Cardiac septum (tissue), 1 donor: ENCODE data around the gene TMEM221. TPM values are rescaled to one million over a fixed set of nuclear protein-coding genes. Genes with fewer than 3 reads are reported as not detected.

ENCODE experiments used
- DNase-seq: peaks from one replicate; pipeline ENCODE4 v3.0.0-alpha.2; 2020; ENCODE audit warnings: low spot score
- intact Hi-C: fragments of 100-400 bp; cut with DNase I; formaldehyde crosslinking; loops from one replicate; pipeline ENCODE4 v1.14.0; 2022
- long read RNA-seq: library from polyadenylated mRNA; unstranded; transcript quantifications from one replicate; pipeline ENCODE4 v2.0.0, GENCODE V29; 2021
- total RNA-seq: library from RNA; stranded (reverse); fragmentation: NEBNext Ultra II Directional; extraction: Animal tissue kit (Norgen Biotek cat#: 25700); gene quantifications from one replicate; pipeline ENCODE4 v1.2.1, GENCODE V29; 2021
- donor health status: DM: no; HTN: no; CAD: no.

The TMEM221 gene
- not detected for total RNA-seq
- long read RNA-seq, partial matches to known transcripts, result 0 of 1 reads
- long read RNA-seq, other reads (novel, unspliced or antisense), result 0 of 1 reads

DNA sequence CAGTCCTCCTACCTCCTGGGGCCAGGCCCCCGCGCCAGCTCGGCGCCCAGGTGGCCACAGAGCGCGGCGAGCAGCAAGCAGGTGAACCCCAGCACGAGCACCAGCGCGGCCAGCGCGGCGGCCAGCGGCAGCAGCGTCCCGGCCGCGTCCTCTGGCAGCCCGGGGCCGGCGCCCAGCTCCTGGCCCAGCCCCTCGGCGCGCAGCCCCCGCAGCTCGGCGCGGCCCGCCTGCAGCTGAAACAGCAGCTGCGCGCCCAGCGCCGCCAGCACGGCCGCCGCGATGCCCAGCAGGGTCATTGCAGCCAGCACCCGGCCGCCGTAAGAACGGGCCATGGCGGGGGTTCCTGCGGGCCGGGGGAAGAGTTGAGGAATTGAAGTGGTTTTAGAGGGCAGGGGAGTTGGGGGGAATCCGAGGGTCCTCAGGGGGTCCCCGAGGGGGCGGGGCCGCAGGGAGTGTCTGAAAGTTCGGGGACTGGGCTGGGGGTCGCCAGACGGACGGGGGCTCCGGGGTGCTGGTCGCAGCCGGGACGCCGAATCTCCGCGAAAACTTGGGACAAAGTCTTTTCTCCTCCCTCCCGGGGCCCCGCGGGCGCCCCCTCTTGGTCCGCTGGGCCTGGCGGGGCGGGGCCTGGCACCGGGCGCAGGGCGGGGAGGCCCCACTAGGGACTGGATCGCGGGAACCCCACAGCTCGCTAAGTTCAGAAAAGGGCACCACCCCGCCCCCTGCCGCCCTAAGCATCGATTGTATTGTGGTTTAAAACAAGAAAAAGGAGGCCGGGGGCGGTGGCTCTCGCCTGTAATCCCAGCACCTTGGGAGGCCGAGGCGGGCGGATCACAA is at the start of gene TMEM221:
Gene TMEM221, minus strand, starts transcription at position 538 of the 837 bp plus-strand sequence. Its CDS starts 206 bp downstream, at position 332.
- no peak for DNase-seq
- intact Hi-C loops, result no loop called here

DNA sequence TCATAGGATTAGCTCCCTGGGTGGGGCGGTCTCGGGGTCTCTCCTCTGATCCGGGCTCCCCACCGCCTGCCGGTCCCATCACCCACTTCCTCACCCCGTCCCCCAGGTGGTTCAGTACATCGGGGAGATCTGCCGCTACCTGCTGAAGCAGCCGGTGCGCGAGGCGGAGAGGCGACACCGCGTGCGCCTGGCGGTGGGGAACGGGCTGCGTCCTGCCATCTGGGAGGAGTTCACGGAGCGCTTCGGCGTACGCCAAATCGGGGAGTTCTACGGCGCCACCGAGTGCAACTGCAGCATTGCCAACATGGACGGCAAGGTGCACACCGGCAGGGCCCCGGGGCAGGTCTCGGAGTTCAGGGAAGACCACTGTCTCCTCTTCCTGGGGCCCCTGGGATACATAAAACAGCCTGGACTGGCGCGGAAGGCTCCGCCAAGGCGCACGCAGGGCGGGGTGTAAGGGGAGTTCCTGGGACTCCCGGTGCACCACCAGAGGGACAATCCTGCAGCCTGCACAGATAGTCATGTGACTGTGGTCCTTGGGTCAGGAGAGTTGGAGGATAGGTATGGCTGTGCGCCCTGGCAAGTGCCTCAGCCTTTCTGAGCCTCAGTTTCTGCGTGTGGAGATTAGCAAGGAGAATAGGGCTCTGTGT is 48.8 kb upstream of the TMEM221 start:
- DNase-seq, result no peak
- intact Hi-C loops, result no loop called here

GRCh38 chr19:17496337-17496997 is 48.0 kb upstream of the TMEM221 start:
- DNase-seq, result peak; percentile 90
- intact Hi-C loops, result no loop called here

- intact Hi-C loops, result no loop called here
- no peak for DNase-seq
These were observed 47.3 kb upstream of the TMEM221 start for GRCh38 chr19:17495639-17496296.

DNA sequence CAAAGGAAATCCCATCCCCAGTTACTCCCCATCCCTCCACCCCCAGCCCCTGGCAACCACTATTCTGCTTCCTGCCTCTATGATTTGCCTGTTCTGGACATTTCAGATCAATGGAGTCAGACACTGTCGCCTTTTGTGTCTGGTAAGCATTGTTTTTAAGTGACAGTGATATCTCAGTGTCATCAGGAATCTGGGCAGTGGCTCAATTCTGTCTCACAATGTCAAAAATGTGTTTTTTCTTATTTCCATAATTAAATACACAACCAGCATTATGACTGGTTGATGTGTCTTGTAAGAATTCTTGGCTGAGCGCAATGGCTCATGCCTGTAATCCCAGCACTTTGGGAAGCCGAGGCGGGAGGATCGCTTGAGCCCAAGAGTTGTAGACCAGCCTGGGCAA is 42.8 kb upstream of the TMEM221 start:
- intact Hi-C loops, result no loop called here
- DNase-seq, result no peak

DNA sequence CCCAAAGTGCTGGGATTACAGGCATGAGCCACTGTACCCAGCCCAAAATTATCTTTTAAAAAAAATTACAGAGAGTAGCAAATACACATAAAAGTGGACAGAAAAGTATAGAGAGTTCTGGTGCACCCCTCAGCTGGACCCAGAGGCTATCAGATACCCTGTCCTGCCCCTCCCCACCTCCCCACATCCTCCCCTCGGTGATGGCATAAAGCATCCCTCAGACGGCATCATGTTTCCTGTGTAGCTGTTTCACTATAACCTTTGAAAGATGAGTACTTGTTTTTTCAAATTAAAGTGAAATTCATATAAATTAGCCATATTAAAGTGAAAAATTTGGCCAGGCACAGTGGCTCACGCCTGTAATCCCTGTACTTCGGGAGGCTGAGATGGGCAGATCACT is 41.9 kb upstream of the TMEM221 start:
- intact Hi-C loops, result no loop called here
- no peak for DNase-seq

GRCh38 chr19:17489392-17490030 is 41.0 kb upstream of the TMEM221 start:
- intact Hi-C loops, result no loop called here
- no peak for DNase-seq

GRCh38 chr19:17488593-17489391 is 40.3 kb upstream of the TMEM221 start:
- intact Hi-C loops, result no loop called here
- peak; percentile 89 for DNase-seq

GRCh38 chr19:17487284-17488121 is 39.0 kb upstream of the TMEM221 start:
- intact Hi-C loops, result no loop called here
- DNase-seq, result no peak

DNA sequence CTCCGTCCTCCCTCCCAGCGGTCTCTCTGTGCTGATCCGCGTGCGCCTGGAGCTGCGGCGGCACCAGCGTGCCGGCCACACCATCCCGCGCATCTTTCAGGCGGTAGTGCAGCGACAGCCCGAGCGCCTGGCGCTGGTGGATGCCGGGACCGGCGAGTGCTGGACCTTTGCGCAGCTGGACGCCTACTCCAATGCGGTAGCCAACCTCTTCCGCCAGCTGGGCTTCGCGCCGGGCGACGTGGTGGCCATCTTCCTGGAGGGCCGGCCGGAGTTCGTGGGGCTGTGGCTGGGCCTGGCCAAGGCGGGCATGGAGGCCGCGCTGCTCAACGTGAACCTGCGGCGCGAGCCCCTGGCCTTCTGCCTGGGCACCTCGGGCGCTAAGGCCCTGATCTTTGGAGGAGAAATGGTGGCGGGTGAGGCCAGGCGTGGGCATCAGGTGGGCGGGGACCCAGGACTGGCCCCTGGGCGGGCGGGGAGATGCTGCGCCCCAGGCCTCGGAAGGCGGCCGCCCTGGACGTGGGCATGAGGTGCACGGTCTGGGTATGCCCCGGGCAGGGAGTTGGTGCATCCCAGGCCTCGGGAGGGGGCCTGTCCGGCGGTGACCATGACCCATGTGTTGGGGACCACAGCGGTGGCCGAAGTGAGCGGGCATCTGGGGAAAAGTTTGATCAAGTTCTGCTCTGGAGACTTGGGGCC is 38.2 kb upstream of the TMEM221 start:
- DNase-seq, result no peak
- intact Hi-C loops, result no loop called here

- intact Hi-C loops, result no loop called here
- no peak for DNase-seq
These were observed 36.2 kb upstream of the TMEM221 start for GRCh38 chr19:17484520-17485185.

GRCh38 chr19:17483605-17484002 is 35.1 kb upstream of the TMEM221 start:
- intact Hi-C loops, result no loop called here
- no peak for DNase-seq

- intact Hi-C loops, result no loop called here
- no peak for DNase-seq
These were observed 34.6 kb upstream of the TMEM221 start for GRCh38 chr19:17482877-17483604.

DNA sequence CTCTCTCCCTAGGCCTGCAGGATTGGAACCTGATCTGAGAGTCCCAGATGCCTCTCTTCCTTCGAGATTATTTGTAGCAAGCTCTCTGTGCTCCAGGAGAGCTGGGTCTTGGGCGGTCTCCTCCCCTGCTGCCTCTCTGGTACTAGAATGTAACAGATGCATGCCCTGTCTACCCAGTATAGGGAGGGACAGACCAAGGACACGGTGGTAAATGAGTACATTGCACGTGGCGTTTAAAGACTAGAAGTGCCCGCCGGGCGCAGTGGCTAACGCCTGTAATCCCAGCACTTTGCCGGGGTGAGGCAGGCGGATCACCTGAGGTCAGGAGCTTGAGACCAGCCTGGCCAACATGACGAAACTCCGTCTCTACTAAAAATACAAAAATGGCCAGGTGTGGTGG is 33.5 kb upstream of the TMEM221 start:
- intact Hi-C loops, result no loop called here

DNA sequence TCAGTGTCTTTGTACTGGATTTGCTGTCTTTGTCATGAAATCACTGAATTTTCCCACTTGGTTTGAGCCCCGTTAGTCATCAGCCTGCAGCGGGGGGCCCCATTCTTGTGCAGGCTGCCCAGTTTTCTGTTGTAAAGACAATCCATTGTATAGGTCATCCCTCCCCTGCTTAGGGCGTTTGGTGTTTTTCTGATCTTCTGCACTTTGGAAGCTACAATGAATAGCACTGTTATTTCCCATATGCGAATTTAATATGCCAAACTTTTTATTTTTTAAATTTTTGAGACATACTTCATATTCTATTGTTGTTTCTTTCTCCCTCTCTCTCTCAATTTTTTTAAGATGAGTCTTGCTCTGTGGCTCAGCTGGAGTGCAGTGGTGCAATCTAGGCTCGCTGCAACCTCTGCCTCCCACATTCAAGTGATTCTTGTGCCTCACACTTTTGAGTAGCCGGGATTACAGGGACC is 30.9 kb upstream of the TMEM221 start:
- DNase-seq, result no peak
- intact Hi-C loops, result no loop called here

More for the DNA sequence above, 33.5 kb upstream of the TMEM221 start:
- no peak for DNase-seq

DNA sequence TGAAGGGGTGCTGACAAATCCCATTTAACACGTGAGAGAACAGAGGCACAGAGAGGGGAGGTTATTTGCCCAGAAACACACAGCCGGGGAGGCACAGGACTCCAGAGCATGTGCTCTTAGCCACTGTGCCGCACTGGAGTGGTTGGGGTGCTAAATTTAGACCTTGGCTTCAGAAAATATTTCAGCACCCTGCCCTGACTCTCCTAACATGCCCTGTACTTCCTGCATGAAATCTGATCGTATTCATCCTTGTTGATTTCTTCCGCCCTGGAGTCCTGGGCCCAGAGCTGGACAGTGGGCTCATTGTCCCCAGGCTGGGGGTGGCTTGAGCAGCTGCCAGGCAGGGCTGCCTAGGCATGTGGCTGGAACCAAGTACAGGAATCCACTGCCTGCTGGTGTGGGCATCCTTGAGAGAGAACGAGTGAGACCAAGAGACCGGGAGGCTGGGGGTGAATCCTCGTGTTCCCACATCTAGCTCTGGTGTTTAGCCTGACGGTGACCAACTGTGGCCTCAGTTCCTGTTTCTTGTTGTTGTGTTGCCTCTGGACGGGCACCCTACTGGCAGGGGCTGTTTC is 27.2 kb upstream of the TMEM221 start:
- intact Hi-C loops, result no loop called here
- DNase-seq, result peak; percentile 82
